22Rv1 (cell line): Measurements from ENCODE around the gene MIPOL1.

Source experiments
- CTCF ChIP-seq: fragments of 450-650 bp; IDR thresholded peaks from 2 replicates; pipeline ENCODE4 v1.5.1; 2017; ENCODE audit warnings: mild to moderate bottlenecking
- ZFX ChIP-seq: fragments of 450-650 bp; IDR thresholded peaks from 2 replicates; pipeline ENCODE4 v1.6.1; 2017; ENCODE audit warnings: antibody characterized with exemption, borderline replicate concordance

- TF ChIP-seq CTCF (no peak), ZFX (no peak)
Measured at GRCh38 chr14:37263656-37264236, 66.0 kb downstream of the MIPOL1 start.
